Thyroid gland (tissue), 4 donors: ENCODE results near the gene KLHDC8A. TPM values are rescaled to one million over a fixed set of nuclear protein-coding genes. Genes with fewer than 3 reads are reported as not detected.
A peak's percentile ranks its signal among the peaks of the same experiment; 100 is the strongest.

Source experiments
- DNase-seq, 2 donors: peaks; one replicate each; pipeline ENCODE4 v3.0.0-alpha.2; 2019
- H3K27ac ChIP-seq, 3 donors: fragments of 200-600 bp; sonication (generic); 1 replicate in 2 of 3; 2 replicates in 1 of 3; pipeline ENCODE4 v1.5.1; 2016 to 2019; ENCODE audit warnings: mild to moderate bottlenecking in 1 of 3, moderate library complexity in 1 of 3
- H3K27me3 ChIP-seq: fragments of 200-600 bp; sonication (generic); one replicate; pipeline ENCODE4 v1.5.1; 2019
- H3K36me3 ChIP-seq, 2 donors: fragments of 200-600 bp; sonication (generic); one replicate each; pipeline ENCODE4 v1.5.1; 2016 to 2019
- H3K4me1 ChIP-seq, 2 donors: fragments of 200-600 bp; sonication (generic); one replicate each; pipeline ENCODE4 v1.5.1; 2017 to 2019
- H3K4me3 ChIP-seq, 3 donors: fragments of 200-600 bp; sonication (generic); replicated peaks in 1 of 3; 1 replicate in 2 of 3; 2 replicates in 1 of 3; pipeline ENCODE4 v1.5.1; 2016; ENCODE audit warnings: mild to moderate bottlenecking in 1 of 3
- H3K9me3 ChIP-seq: fragments of 200-600 bp; sonication (generic); one replicate; pipeline ENCODE4 v1.5.1; 2017
- CTCF ChIP-seq, 6 experiments: fragments of 200-600 bp in 3 of 6; fragments of 450-650 bp in 3 of 6; sonication (generic) in 3 of 6; IDR thresholded peaks; one replicate each; pipeline ENCODE4 v1.5.1; 2016 to 2019; ENCODE audit warnings: antibody characterized with exemption in 6 of 6, mild to moderate bottlenecking in 2 of 6, inconsistent platforms in 1 of 6, moderate library complexity in 1 of 6
- POLR2A ChIP-seq, 2 donors: fragments of 450-650 bp; IDR thresholded peaks; one replicate each; pipeline ENCODE4 v1.6.1; 2017; ENCODE audit warnings: antibody characterized with exemption in 2 of 2, mild to moderate bottlenecking in 2 of 2, moderate library complexity in 1 of 2
- WGBS, 2 donors: methylation state at CpG; one replicate each; pipeline ENCODE4 v1.1.5; 2017; 5-methylcytosine and 5-hydroxymethylcytosine counted together
- intact Hi-C: fragments of 100-400 bp; cut with DNase I; formaldehyde crosslinking; loops from one replicate; pipeline ENCODE4 v1.15.1; 2023
- total RNA-seq, 4 donors: library from RNA; depleted of rRNA; stranded (reverse); fragments of >200 nt; gene quantifications; one replicate each; pipeline ENCODE4 v1.2.3, GENCODE V29; 2016

KLHDC8A gene
- total RNA-seq, 4 donors from 2014 or later, result 1.1 to 2.0 (median 1.5) TPM

- intact Hi-C loops, result no loop called here
- peak in 1 of 2 donors; percentile 25 for TF ChIP-seq POLR2A (IDR thresholded peaks at IDR 0.05)
- no peak for TF ChIP-seq CTCF (IDR thresholded peaks at IDR 0.05)
- H3K27me3 ChIP-seq, result no peaks in the 10 kb centered on the region
- WGBS, 2 donors, result 13 to 15% methylated on average over 5 to 6 of the region's 6 CpGs
- H3K4me1 ChIP-seq, result peaks cover 48 to 60% of the 10 kb centered on the region in 2 donors
- H3K27ac ChIP-seq, result peak overlapping the region; percentile 57 to 94 (median 90)
- no peaks in the 10 kb centered on the region for H3K36me3 ChIP-seq
- peak overlapping the region in 2 of 3 donors; percentile 22 to 27 for H3K4me3 ChIP-seq
- DNase-seq, result peak; percentile 91 to 93
- H3K9me3 ChIP-seq, result no peaks in the 10 kb centered on the region
Observed at GRCh38 chr1:205319081-205320018, 37.4 kb downstream of the KLHDC8A start.

- peaks cover 57 to 70% of the 10 kb centered on the region in 2 donors for H3K4me1 ChIP-seq
- H3K4me3 ChIP-seq, result peak overlapping the region in 1 of 3 donors; percentile 22
- peak overlapping the region; percentile 57 to 94 (median 90) for H3K27ac ChIP-seq
Observed at GRCh38 chr1:205318231-205318991, 38.3 kb downstream of the KLHDC8A start.

GRCh38 chr1:205317311-205317917, 39.3 kb downstream of the KLHDC8A start:
- intact Hi-C loops, result no loop called here
- Histone ChIP-seq H3K27ac (peak overlapping the region; percentile 63 to 94 (median 90)), H3K4me3 (no peak overlapping the region), H3K27me3 (no peaks in the 10 kb centered on the region), H3K36me3 (no peaks in the 10 kb centered on the region), H3K9me3 (no peaks in the 10 kb centered on the region), H3K4me1 (peaks cover 63 to 74% of the 10 kb centered on the region in 2 donors)
- DNase-seq, result peak; percentile 99
- 18 to 26% methylated on average over 6 to 7 of the region's 7 CpGs for WGBS, 2 donors
- TF ChIP-seq POLR2A (IDR thresholded peaks at IDR 0.05), result peak in 1 of 2 donors; percentile 76
- peak in 1 of 6 experiments; percentile 25 for TF ChIP-seq CTCF (IDR thresholded peaks at IDR 0.05)

More at GRCh38 chr1:205318231-205318991, 38.3 kb downstream of the KLHDC8A start:
- 68 to 76% methylated on average over 6 of the region's 6 CpGs for WGBS, 2 donors
- intact Hi-C loops, result no loop called here
- Histone ChIP-seq H3K27me3 (no peaks in the 10 kb centered on the region), H3K9me3 (no peaks in the 10 kb centered on the region), H3K36me3 (no peaks in the 10 kb centered on the region)
- TF ChIP-seq POLR2A (IDR thresholded peaks at IDR 0.05) (no peak), CTCF (IDR thresholded peaks at IDR 0.05) (no peak)
- DNase-seq, result peak in 1 of 2 donors; percentile 27

- Histone ChIP-seq H3K9me3 (no peaks in the 10 kb centered on the region), H3K4me1 (peaks cover 60 to 75% of the 10 kb centered on the region in 2 donors), H3K36me3 (peaks cover 1 to 7% of the 10 kb centered on the region in 2 donors), H3K4me3 (no peak overlapping the region), H3K27me3 (no peaks in the 10 kb centered on the region), H3K27ac (peak overlapping the region; percentile 63 to 94 (median 90))
- intact Hi-C loops, result no loop called here
- DNase-seq, result peak in 1 of 2 donors; percentile 32
- TF ChIP-seq POLR2A (IDR thresholded peaks at IDR 0.05), result no peak
- TF ChIP-seq CTCF (IDR thresholded peaks at IDR 0.05), result no peak
- 22% methylated on average over 2 of the region's 2 CpGs for WGBS, 2 donors
Observed at GRCh38 chr1:205316161-205316566, 40.6 kb downstream of the KLHDC8A start.
